ENCODE data around the gene MYADML2. TPM values are rescaled to one million over a fixed set of nuclear protein-coding genes. Genes with fewer than 3 reads are reported as not detected.
"Not testable (repeated sequence)": the region's sequence is repeated elsewhere in the genome, so short reads cannot be mapped to it uniquely, and the experiment has no call there.

Gene MYADML2
- total RNA-seq, 2 experiments from 2014 or later, result not detected

- H3K4me1 Mint-ChIP-seq, result peaks cover 64% of the 10 kb centered on the region
- H3K36me3 Mint-ChIP-seq (ENCODE audit: low read depth), result peaks cover 41% of the 10 kb centered on the region
- DNase-seq, result no peak
- ChIA-PET POLR2A (interaction anchor here (0.9 to 1.4 kb wide), 3 partner anchors 8 to 29 kb away, joined by 3 to 4 read pairs (median 3); partner anchors contain the start of genes ALYREF, ANAPC11 and NPB), CTCF (no interaction called here)
- no peaks in the 10 kb centered on the region for H3K9me3 Mint-ChIP-seq
- H3K27ac Mint-ChIP-seq, result no peak overlapping the region
- H3K27me3 Mint-ChIP-seq, result no peaks in the 10 kb centered on the region
- H3K4me3 Mint-ChIP-seq, result no peak overlapping the region
These were observed 26.2 kb downstream of the MYADML2 start for GRCh38 chr17:81920612-81921536.

GRCh38 chr17:81918832-81919545 lies 28.0 kb downstream of the MYADML2 start:
- H3K4me3 Mint-ChIP-seq, result peak overlapping the region; percentile 1
- H3K4me1 Mint-ChIP-seq, result peaks cover 51% of the 10 kb centered on the region
- H3K36me3 Mint-ChIP-seq (ENCODE audit: low read depth), result peaks cover 58% of the 10 kb centered on the region
- peak overlapping the region; percentile 82 for H3K27ac Mint-ChIP-seq
- no peak for DNase-seq
- ChIA-PET CTCF (no interaction called here), POLR2A (no interaction called here)
- H3K27me3 Mint-ChIP-seq, result no peaks in the 10 kb centered on the region
- H3K9me3 Mint-ChIP-seq, result no peaks in the 10 kb centered on the region

DNA sequence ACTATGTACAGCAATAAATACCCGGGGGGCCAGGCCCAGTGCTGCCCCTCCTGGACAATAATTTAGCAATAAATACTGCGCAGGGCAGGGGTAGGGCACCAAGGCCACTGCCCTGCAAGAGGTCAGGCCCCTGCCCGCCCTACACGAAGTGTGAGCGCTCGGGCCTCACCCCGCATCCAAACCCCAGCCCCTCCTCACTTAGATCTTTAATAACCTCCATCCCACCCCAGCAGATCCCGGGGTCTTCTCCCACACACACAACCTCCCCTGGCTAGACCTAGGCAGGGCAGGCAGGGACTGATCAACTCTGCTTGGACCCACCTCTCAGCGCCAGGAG lies 28.7 kb downstream of the MYADML2 start:
- POLR2A ChIA-PET, result interaction anchor here (1.3 to 1.8 kb wide), 3 partner anchors 9 to 148 kb away, joined by 3 to 42 read pairs (median 6); partner anchors contain the start of gene MAFG
- Mint-ChIP-seq H3K36me3 (ENCODE audit: low read depth) (peaks cover 65% of the 10 kb centered on the region), H3K4me1 (peaks cover 46% of the 10 kb centered on the region), H3K27ac (peak overlapping the region; percentile 82), H3K4me3 (peak overlapping the region; percentile 89)
- H3K9me3 Mint-ChIP-seq, CTCF ChIA-PET, DNase-seq, H3K27me3 Mint-ChIP-seq: not testable (repeated sequence)

GRCh38 chr17:81917565-81918332 lies 29.3 kb downstream of the MYADML2 start, which contains the start of gene SIRT7:
Gene SIRT7 (minus strand): TSS chr17:81918176. CDS start chr17:81918131, 45 bp downstream.
- peaks cover 68% of the 10 kb centered on the region for H3K36me3 Mint-ChIP-seq (ENCODE audit: low read depth)
- POLR2A ChIA-PET, result interaction anchor here (0.6 to 1.9 kb wide), 18 partner anchors 9 to 311 kb away, joined by 3 to 42 read pairs (median 5); partner anchors contain the start of genes ALYREF, ANAPC11, ARHGDIA and MAFG

DNA sequence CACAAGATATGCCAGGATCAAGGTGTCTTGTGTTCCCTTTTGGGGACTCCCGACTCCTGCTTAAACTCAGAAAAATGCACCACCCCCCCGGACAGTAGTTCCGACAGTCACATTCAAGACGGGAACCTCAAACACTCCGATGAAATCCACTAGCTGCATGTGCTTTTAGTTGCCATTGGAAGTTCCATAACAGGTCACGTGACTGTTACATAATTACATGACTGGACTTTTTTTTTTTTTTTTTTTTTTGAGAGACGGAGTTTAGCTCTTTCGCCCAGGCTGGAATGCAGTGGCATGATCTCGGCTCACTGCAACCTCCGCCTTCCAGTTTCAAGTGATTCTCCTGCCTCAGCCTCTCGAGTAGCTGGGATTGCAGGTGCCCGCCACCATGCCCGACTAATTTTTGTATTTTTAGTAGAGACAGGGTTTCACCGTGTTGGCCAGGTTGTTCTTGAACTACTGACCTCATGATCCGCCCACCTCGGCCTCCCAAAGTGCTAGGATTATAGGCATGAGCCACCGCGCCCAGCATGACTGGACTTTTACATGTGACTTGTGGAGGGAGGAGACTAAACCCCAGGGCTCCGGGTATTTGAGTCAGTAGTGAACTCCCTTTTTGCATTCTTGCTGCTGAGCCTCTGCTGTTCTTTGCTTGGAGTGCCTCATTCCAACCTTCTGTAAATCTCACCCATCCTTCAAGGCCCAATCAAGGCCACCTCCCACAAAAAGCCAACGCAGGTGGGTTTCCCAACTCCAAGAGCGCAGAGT lies 30.6 kb downstream of the MYADML2 start:
- no peak for DNase-seq
- Mint-ChIP-seq H3K4me3 (peak overlapping the region; percentile 89), H3K9me3 (no peaks in the 10 kb centered on the region), H3K36me3 (ENCODE audit: low read depth) (peaks cover 69% of the 10 kb centered on the region), H3K4me1 (peaks cover 48% of the 10 kb centered on the region), H3K27me3 (no peaks in the 10 kb centered on the region), H3K27ac (peak overlapping the region; percentile 47)
- ChIA-PET CTCF (interaction anchor here (0.9 to 2.4 kb wide), 4 partner anchors 11 to 121 kb away, joined by 3 to 13 read pairs (median 4); partner anchors contain the start of genes DCXR, MAFG and PYCR1), POLR2A (interaction anchor here (0.8 to 1.9 kb wide), 12 partner anchors 10 to 213 kb away, joined by 3 to 42 read pairs (median 5); partner anchors contain the start of genes ALYREF, ANAPC11, ARHGDIA and MAFG)

More at GRCh38 chr17:81917565-81918332, 29.3 kb downstream of the MYADML2 start, which contains the start of gene SIRT7:
- CTCF ChIA-PET, result interaction anchor here (0.9 to 2.4 kb wide), 4 partner anchors 9 to 120 kb away, joined by 3 to 13 read pairs (median 4); partner anchors contain the start of genes DCXR, MAFG and PYCR1
- Mint-ChIP-seq H3K4me3 (peak within 1 kb of the TSS; percentile 89), H3K4me1 (peaks cover 48% of the 10 kb centered on the region), H3K27me3 (no peaks in the 10 kb centered on the region), H3K9me3 (no peaks in the 10 kb centered on the region), H3K27ac (peak within 1 kb of the TSS; percentile 82)
- peak; percentile 86 for DNase-seq

DNA sequence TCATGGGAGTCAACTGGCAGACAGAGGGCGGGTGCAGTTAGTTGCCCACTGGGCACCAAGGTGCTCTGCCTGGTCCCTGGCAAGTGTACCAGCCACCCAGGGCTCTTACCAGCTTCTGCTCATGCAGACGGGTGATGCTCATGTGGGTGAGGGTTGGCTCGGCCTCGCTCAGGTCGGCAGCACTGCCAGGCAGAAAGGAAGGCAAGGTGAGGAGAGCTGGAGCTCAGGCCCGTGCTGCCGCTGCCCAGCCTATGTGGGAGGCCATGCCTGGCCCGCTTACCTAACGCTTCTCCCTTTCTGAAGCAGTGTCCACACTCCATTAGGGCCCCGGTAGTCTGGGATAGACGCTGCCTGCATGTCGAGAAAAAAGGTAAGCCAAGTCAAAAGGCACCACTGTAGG lies 31.7 kb downstream of the MYADML2 start:
- Mint-ChIP-seq H3K27me3 (no peaks in the 10 kb centered on the region), H3K4me3 (peak overlapping the region; percentile 4), H3K4me1 (peaks cover 47% of the 10 kb centered on the region), H3K36me3 (ENCODE audit: low read depth) (peaks cover 65% of the 10 kb centered on the region), H3K27ac (no peak overlapping the region), H3K9me3 (no peaks in the 10 kb centered on the region)
- no peak for DNase-seq
- CTCF ChIA-PET, result interaction anchor here (0.6 to 2.4 kb wide), 3 partner anchors 12 to 38 kb away, joined by 3 to 13 read pairs (median 3); partner anchors contain the start of gene MAFG
- POLR2A ChIA-PET, result interaction anchor here (1.0 to 1.5 kb wide), 2 partner anchors 10 to 12 kb away, joined by 3 to 4 read pairs; no protein-coding TSS in a partner anchor

DNA sequence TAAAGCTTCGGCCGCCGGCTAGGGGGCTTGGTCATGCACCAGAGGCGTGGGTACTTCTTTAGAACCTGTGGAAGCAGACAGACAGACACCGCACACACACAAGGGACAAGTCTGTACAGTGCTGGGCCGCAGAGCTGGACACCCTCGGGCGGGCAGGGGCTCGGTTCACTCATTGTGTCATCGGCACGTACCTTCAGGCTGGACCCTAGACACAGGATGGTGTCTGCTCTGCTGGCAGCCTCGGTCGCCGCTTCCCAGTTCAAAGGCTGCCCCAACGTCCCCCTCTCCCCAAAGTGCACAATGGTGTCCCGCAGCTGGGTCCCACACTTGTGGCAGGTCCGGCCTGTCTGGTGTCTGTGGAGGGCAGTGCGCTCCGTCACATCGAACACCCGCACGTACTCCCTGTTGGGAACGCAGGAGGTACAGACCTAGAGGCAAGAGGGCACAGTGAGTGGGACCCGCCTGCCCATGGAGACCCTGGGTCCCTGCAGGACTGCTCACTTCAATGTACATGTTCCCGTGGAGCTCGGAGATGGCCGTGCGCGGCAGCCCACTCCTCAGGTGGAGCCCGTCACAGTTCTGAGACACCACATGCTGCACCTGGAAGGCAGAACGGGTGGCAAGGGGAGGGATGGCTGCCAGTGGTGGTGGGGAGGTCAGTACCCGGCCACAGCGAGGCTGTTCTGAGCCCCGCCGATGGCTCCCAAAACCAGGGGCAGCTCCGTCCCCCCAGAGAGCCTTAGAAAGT lies 32.8 kb downstream of the MYADML2 start:
- ChIA-PET CTCF (no interaction called here), POLR2A (interaction anchor here (0.6 to 1.5 kb wide), 3 partner anchors 11 to 350 kb away, joined by 3 to 4 read pairs (median 4); no protein-coding TSS in a partner anchor)
- H3K27ac Mint-ChIP-seq, result no peak overlapping the region
- no peak for DNase-seq
- peaks cover 58% of the 10 kb centered on the region for H3K36me3 Mint-ChIP-seq (ENCODE audit: low read depth)
- no peaks in the 10 kb centered on the region for H3K9me3 Mint-ChIP-seq
- no peak overlapping the region for H3K4me3 Mint-ChIP-seq
- peaks cover 51% of the 10 kb centered on the region for H3K4me1 Mint-ChIP-seq
- no peaks in the 10 kb centered on the region for H3K27me3 Mint-ChIP-seq

DNA sequence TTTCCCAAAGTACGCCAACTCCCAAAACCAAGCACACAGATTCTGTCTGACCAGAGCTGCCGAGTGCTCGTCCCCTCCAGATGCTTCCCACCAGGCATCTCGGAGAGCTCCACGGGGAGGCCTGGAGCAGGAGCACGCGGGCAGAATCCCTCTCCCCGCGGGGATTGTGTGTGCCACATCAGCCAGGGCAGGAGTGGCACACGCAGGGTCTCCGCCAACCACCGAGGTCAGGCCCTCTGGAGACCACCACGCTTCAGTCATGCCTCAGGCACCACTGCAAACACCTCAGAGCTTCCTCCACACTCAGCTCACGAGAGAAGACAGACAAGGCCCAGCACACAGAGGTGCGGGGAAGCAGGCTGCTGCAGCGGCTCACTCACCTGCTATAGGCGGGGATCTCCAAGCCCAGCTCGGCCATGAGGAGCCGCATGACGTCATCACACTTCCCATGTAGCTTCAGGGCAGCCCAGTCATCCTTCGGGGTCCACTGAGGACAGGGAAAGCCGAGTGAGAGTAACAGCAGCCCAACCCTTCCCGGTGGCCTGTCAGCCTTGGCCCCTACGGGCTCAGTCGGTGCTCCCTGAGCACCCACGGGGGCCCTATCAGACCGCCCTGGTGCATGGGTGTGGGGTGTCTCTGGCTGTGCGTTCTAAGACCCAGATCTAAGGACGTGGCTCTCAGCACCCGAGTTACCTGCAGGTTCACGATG lies 33.5 kb downstream of the MYADML2 start:
- no peak overlapping the region for H3K27ac Mint-ChIP-seq
- ChIA-PET POLR2A (interaction anchor here (1.0 to 1.9 kb wide), 3 partner anchors 8 to 53 kb away, joined by 3 to 5 read pairs (median 3); partner anchors contain the start of gene P4HB), CTCF (no interaction called here)
- no peaks in the 10 kb centered on the region for H3K9me3 Mint-ChIP-seq
- peaks cover 46% of the 10 kb centered on the region for H3K4me1 Mint-ChIP-seq
- H3K27me3 Mint-ChIP-seq, result no peaks in the 10 kb centered on the region
- H3K36me3 Mint-ChIP-seq (ENCODE audit: low read depth), result peaks cover 56% of the 10 kb centered on the region
- H3K4me3 Mint-ChIP-seq, result no peak overlapping the region
- DNase-seq, result no peak

GRCh38 chr17:81912441-81913309 lies 34.4 kb downstream of the MYADML2 start:
- DNase-seq, result no peak
- H3K4me3 Mint-ChIP-seq, result peak overlapping the region; percentile 39
- H3K27ac Mint-ChIP-seq, result no peak overlapping the region
- H3K36me3 Mint-ChIP-seq (ENCODE audit: low read depth), result peaks cover 54% of the 10 kb centered on the region
- no peaks in the 10 kb centered on the region for H3K9me3 Mint-ChIP-seq
- CTCF ChIA-PET, result no interaction called here
- H3K4me1 Mint-ChIP-seq, result peaks cover 41% of the 10 kb centered on the region
- no peaks in the 10 kb centered on the region for H3K27me3 Mint-ChIP-seq
- POLR2A ChIA-PET, result interaction anchor here (1.0 to 1.9 kb wide), 4 partner anchors 9 to 52 kb away, joined by 3 to 5 read pairs (median 3); partner anchors contain the start of gene P4HB

GRCh38 chr17:81911969-81912368 lies 35.1 kb downstream of the MYADML2 start:
- ChIA-PET POLR2A (interaction anchor here (1.6 to 1.9 kb wide), 2 partner anchors 42 to 51 kb away, joined by 3 to 5 read pairs; partner anchors contain the start of gene P4HB), CTCF (no interaction called here)
- no peak for DNase-seq
- Mint-ChIP-seq H3K36me3 (ENCODE audit: low read depth) (peaks cover 50% of the 10 kb centered on the region), H3K4me1 (peaks cover 37% of the 10 kb centered on the region), H3K4me3 (peak overlapping the region; percentile 39), H3K27me3 (no peaks in the 10 kb centered on the region), H3K9me3 (no peaks in the 10 kb centered on the region), H3K27ac (no peak overlapping the region)

Data from activated CD4-positive, alpha-beta memory T cell treated with anti-CD3 and anti-CD28 coated beads, Interleukin-2, amount 10 ng/mL, durations not matched to agents 7 days and 5 days (primary cell).